GM18951 (cell line): ENCODE results near the gene STK38L.

Experiments
- POLR2A ChIP-seq: IDR thresholded peaks from 4 replicates; pipeline ENCODE4 v1.6.1; 2011; ENCODE audit warnings: mild to moderate bottlenecking; ENCODE audit not compliant: insufficient read length, insufficient read depth; ENCODE audit errors: extremely low read depth
- in situ Hi-C: fragments of 300-500 bp; cut with MboI; formaldehyde crosslinking; loops from one replicate; pipeline ENCODE4 v1.12.0; 2022; ENCODE audit warnings: low sequenced_read_pairs, mixed read lengths, inconsistent platforms; ENCODE audit not compliant: unreplicated experiment

STK38L gene

GRCh38 chr12:27340971-27341370 is 96.9 kb downstream of the STK38L start:
- TF ChIP-seq POLR2A, result no peak
- in situ Hi-C loops, result no loop called here

- in situ Hi-C loops, result no loop called here
- no peak for TF ChIP-seq POLR2A
Measured at GRCh38 chr12:27342536-27342935, 98.5 kb downstream of the STK38L start.

GRCh38 chr12:27343255-27344000 is 99.3 kb downstream of the STK38L start:
- in situ Hi-C loops, result no loop called here
- TF ChIP-seq POLR2A, result no peak

- in situ Hi-C loops, result no loop called here
Measured at GRCh38 chr12:27344246-27344645, 100.2 kb downstream of the STK38L start.

GRCh38 chr12:27344760-27345159 is 100.7 kb downstream of the STK38L start:
- TF ChIP-seq POLR2A, result no peak
- in situ Hi-C loops, result no loop called here

More at GRCh38 chr12:27344246-27344645, 100.2 kb downstream of the STK38L start:
- TF ChIP-seq POLR2A, result no peak

GRCh38 chr12:27345376-27345775 is 101.3 kb downstream of the STK38L start:
- in situ Hi-C loops, result no loop called here
- no peak for TF ChIP-seq POLR2A

- no peak for TF ChIP-seq POLR2A
- in situ Hi-C loops, result no loop called here
Measured at GRCh38 chr12:27347779-27348178, 103.7 kb downstream of the STK38L start.

GRCh38 chr12:27351476-27351875 is 107.4 kb downstream of the STK38L start:
- TF ChIP-seq POLR2A, result no peak
- in situ Hi-C loops, result no loop called here

GRCh38 chr12:27355486-27355885 is 111.4 kb downstream of the STK38L start:
- in situ Hi-C loops, result no loop called here
- TF ChIP-seq POLR2A, result no peak

- no peak for TF ChIP-seq POLR2A
- in situ Hi-C loops, result no loop called here
Measured at GRCh38 chr12:27355979-27356378, 111.9 kb downstream of the STK38L start.

GRCh38 chr12:27359578-27360340 is 115.7 kb downstream of the STK38L start:
- TF ChIP-seq POLR2A, result no peak
- in situ Hi-C loops, result no loop called here

GRCh38 chr12:27361372-27361771 is 117.3 kb downstream of the STK38L start:
- no peak for TF ChIP-seq POLR2A
- in situ Hi-C loops, result no loop called here

GRCh38 chr12:27366621-27367020 is 122.5 kb downstream of the STK38L start:
- TF ChIP-seq POLR2A, result no peak
- in situ Hi-C loops, result no loop called here

- TF ChIP-seq POLR2A, result no peak
- in situ Hi-C loops, result no loop called here
Measured at GRCh38 chr12:27367078-27367477, 123.0 kb downstream of the STK38L start.
